Neuronal stem cell (in vitro differentiated cells): Measurements from ENCODE around the gene KLF11.

Experiments used
- DNase-seq: peaks from one replicate; pipeline ENCODE4 v3.0.0-alpha.2; 2013; ENCODE audit warnings: low spot score
- H2AFZ ChIP-seq: one replicate; pipeline ENCODE4 v1.6.1; 2013; ENCODE audit warnings: mild to moderate bottlenecking, low read length, inconsistent platforms
- H2AK5ac ChIP-seq: 2 replicates; pipeline ENCODE4 v1.6.1; 2013; ENCODE audit warnings: low read depth, mild to moderate bottlenecking, inconsistent platforms, low read length, moderate library complexity, mixed read lengths
- H2BK120ac ChIP-seq: 2 replicates; pipeline ENCODE4 v1.6.1; 2013; ENCODE audit warnings: low read depth, mild to moderate bottlenecking, inconsistent platforms, low read length, moderate library complexity, mixed read lengths
- H2BK12ac ChIP-seq: one replicate; pipeline ENCODE4 v1.6.1; 2013; ENCODE audit warnings: low read length, inconsistent platforms
- H2BK15ac ChIP-seq: 2 replicates; pipeline ENCODE4 v1.6.1; 2013; ENCODE audit warnings: mild to moderate bottlenecking, low read length, inconsistent platforms, mixed read lengths
- H2BK5ac ChIP-seq: one replicate; pipeline ENCODE4 v1.6.1; 2013; ENCODE audit warnings: inconsistent platforms, mild to moderate bottlenecking, low read length, moderate library complexity
- H3K14ac ChIP-seq: one replicate; pipeline ENCODE4 v1.6.1; 2013; ENCODE audit warnings: low read length, inconsistent platforms
- H3K18ac ChIP-seq: 2 replicates; pipeline ENCODE4 v1.6.1; 2013; ENCODE audit warnings: low read length, inconsistent platforms
- H3K23ac ChIP-seq: 2 replicates; pipeline ENCODE4 v1.6.1; 2013; ENCODE audit warnings: low read depth, mild to moderate bottlenecking, mixed read lengths, low read length, inconsistent platforms; ENCODE audit not compliant: poor library complexity
- H3K27ac ChIP-seq: replicated peaks from 3 replicates; pipeline ENCODE4 v1.5.1; 2013; ENCODE audit warnings: low read length, inconsistent platforms
- H3K27me3 ChIP-seq, 3 experiments: 2 replicates each; pipeline ENCODE4 v1.6.1; 2013; ENCODE audit warnings: low read length in 3 of 3, mild to moderate bottlenecking in 2 of 3, inconsistent platforms in 1 of 3, low read depth in 1 of 3, mixed read lengths in 1 of 3, moderate library complexity in 1 of 3; ENCODE audit not compliant: control insufficient read depth in 3 of 3, insufficient read depth in 3 of 3
- H3K36me3 ChIP-seq, 2 donors: replicated peaks in 1 of 2; 2 replicates each; pipeline ENCODE4 v1.6.1; 2013; ENCODE audit warnings: low read length in 2 of 2; ENCODE audit not compliant: control insufficient read depth in 2 of 2, insufficient read depth in 2 of 2
- H3K4ac ChIP-seq: 2 replicates; pipeline ENCODE4 v1.6.1; 2013; ENCODE audit warnings: inconsistent platforms, mild to moderate bottlenecking, low read length, moderate library complexity
- H3K4me1 ChIP-seq, 2 donors: 1 replicate in 1 of 2; 2 replicates in 1 of 2; pipeline ENCODE4 v1.6.1; 2013; ENCODE audit warnings: low read length in 2 of 2, low read depth in 1 of 2; ENCODE audit not compliant: control insufficient read depth in 2 of 2, insufficient read depth in 1 of 2
- H3K4me2 ChIP-seq: one replicate; pipeline ENCODE4 v1.6.1; 2013; ENCODE audit warnings: mild to moderate bottlenecking, low read length, inconsistent platforms; ENCODE audit not compliant: insufficient read depth, poor library complexity, severe bottlenecking
- H3K4me3 ChIP-seq, 2 donors: 2 replicates each; pipeline ENCODE4 v1.5.1; 2013; ENCODE audit warnings: low read length in 2 of 2, mild to moderate bottlenecking in 2 of 2, inconsistent platforms in 1 of 2, moderate library complexity in 1 of 2
- H3K79me1 ChIP-seq: one replicate; pipeline ENCODE4 v1.6.1; 2013; ENCODE audit warnings: low read depth, mild to moderate bottlenecking, inconsistent platforms, low read length, moderate library complexity
- H3K9ac ChIP-seq: one replicate; pipeline ENCODE4 v1.6.1; 2013; ENCODE audit warnings: mild to moderate bottlenecking, low read depth, low read length, inconsistent platforms; ENCODE audit not compliant: poor library complexity
- H3K9me3 ChIP-seq, 2 donors: replicated peaks in 1 of 2; 2 replicates each; pipeline versions ENCODE3 to v1.6.1; 2013; ENCODE audit warnings: low read length in 2 of 2, mild to moderate bottlenecking in 2 of 2, inconsistent platforms in 1 of 2, low read depth in 1 of 2, mixed read lengths in 1 of 2, moderate library complexity in 1 of 2; ENCODE audit not compliant: control insufficient read depth in 2 of 2, insufficient read depth in 1 of 2
- H4K8ac ChIP-seq: one replicate; pipeline ENCODE4 v1.6.1; 2013; ENCODE audit warnings: low read depth, mild to moderate bottlenecking, inconsistent platforms, low read length, moderate library complexity
- H4K91ac ChIP-seq: one replicate; pipeline ENCODE4 v1.6.1; 2013; ENCODE audit warnings: low read length, low read depth, mild to moderate bottlenecking, inconsistent platforms; ENCODE audit not compliant: poor library complexity
- WGBS, 2 donors: extraction: QIAGEN DNeasy Blood & Tissue Kit; methylation state at CpG; one replicate each; pipeline ENCODE4 v1.1.7; 2013; ENCODE audit warnings: missing lambda C conversion rate in 2 of 2, mixed read lengths in 1 of 2; ENCODE audit not compliant: insufficient read length in 2 of 2, insufficient replicate concordance in 1 of 2; ENCODE audit errors: extremely low coverage in 2 of 2; 5-methylcytosine and 5-hydroxymethylcytosine counted together

Gene KLF11

GRCh38 chr2:10027660-10028330 lies 15.6 kb upstream of the KLF11 start:
- Histone ChIP-seq H3K9ac (peak overlapping the region; percentile 51), H2BK5ac (peak overlapping the region; percentile 42), H2BK15ac (peak overlapping the region; percentile 83), H3K79me1 (no peaks in the 10 kb centered on the region), H2AFZ (peak overlapping the region; percentile 92), H3K18ac (peak overlapping the region; percentile 15), H4K91ac (no peak overlapping the region), H2BK120ac (no peak overlapping the region), H3K14ac (peak overlapping the region; percentile 75), H3K4me3 (no peak overlapping the region), H3K36me3 (no peaks in the 10 kb centered on the region), H3K4me2 (no peak overlapping the region), H3K27ac (no peak overlapping the region), H2BK12ac (no peak overlapping the region), H3K9me3 (peaks cover 0 to 1% of the 10 kb centered on the region in 2 donors), H3K4ac (no peak overlapping the region), H4K8ac (no peak overlapping the region), H3K23ac (no peak overlapping the region), H2AK5ac (peak overlapping the region; percentile 88), H3K4me1 (peaks cover 13 to 23% of the 10 kb centered on the region in 2 donors), H3K27me3 (no peaks in the 10 kb centered on the region)
- no CpG with 5 or more reads among the region's 16 CpGs for WGBS, 2 donors
- DNase-seq: no peak

- H2AK5ac ChIP-seq: peak overlapping the region; percentile 88
- H3K14ac ChIP-seq: no peak overlapping the region
- no peak overlapping the region for H3K9ac ChIP-seq
- no peak overlapping the region for H2BK12ac ChIP-seq
- H3K36me3 ChIP-seq: no peaks in the 10 kb centered on the region
- H2AFZ ChIP-seq: peak overlapping the region; percentile 92
- DNase-seq: no peak
- H3K27ac ChIP-seq: no peak overlapping the region
- H3K18ac ChIP-seq: peak overlapping the region; percentile 89
- peaks cover 13 to 23% of the 10 kb centered on the region in 2 donors for H3K4me1 ChIP-seq
- H2BK15ac ChIP-seq: peak overlapping the region; percentile 0
- no CpG with 5 or more reads among the region's 16 CpGs for WGBS, 2 donors
- H2BK120ac ChIP-seq: no peak overlapping the region
- peak overlapping the region; percentile 42 for H2BK5ac ChIP-seq
- H3K23ac ChIP-seq: no peak overlapping the region
- H3K9me3 ChIP-seq: peaks cover 0 to 1% of the 10 kb centered on the region in 2 donors
- no peak overlapping the region for H3K4me2 ChIP-seq
- H3K4me3 ChIP-seq: no peak overlapping the region
- H4K8ac ChIP-seq: no peak overlapping the region
- no peaks in the 10 kb centered on the region for H3K79me1 ChIP-seq
- H3K27me3 ChIP-seq: peaks cover 0 to 5% (median 0%) of the 10 kb centered on the region in 3 experiments
- no peak overlapping the region for H4K91ac ChIP-seq
- no peak overlapping the region for H3K4ac ChIP-seq
These were observed 14.9 kb upstream of the KLF11 start for GRCh38 chr2:10028407-10028987.

DNA sequence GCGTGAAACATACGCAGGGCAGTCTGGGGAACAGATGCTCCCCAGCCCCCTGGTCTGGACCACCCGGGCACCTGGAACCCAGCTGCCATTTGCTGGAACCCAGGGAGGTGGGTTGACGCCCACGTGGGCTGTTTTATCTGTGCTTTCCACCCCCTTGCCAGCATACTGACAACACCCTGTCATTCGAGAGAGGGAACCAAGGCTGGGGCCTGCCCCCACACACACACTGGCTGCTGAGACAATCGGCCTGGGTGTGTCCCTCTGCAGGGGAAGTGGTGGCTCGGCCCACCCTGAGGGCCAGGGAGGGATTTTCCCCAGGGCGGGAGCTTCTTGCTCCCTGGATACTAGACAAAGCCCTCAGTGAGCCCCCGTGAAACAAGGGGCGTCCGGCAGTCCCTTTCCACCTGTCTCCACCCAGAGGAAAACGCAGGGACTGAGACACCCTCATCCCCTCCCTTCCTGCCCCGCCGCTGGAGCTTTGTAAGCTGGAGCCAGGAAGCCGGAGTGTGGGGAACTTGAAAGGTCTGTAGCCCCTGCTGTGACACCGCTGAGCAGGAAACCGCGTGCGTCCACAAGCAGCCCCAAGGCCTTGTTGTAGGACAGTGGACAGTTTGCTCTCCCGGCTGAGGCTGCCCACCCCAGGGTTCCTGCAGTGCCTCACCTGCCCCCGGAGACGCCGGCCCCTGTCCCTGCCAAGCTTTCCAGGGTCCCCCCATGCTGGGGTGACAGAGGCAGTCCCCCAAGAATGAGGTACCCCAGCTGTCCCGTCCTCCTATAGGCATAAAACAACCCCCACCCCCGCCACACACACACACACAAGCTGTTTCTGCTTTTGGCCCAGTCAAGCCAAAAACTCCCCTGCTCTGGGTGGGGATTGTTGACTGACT lies 14.1 kb upstream of the KLF11 start:
- Histone ChIP-seq H3K4ac (peak overlapping the region; percentile 81), H3K4me1 (peaks cover 13 to 23% of the 10 kb centered on the region in 2 donors), H4K8ac (no peak overlapping the region), H3K4me3 (peak overlapping the region in 1 of 2 donors; percentile 15), H2BK12ac (no peak overlapping the region), H3K36me3 (no peaks in the 10 kb centered on the region), H3K9me3 (peaks cover 0 to 1% of the 10 kb centered on the region in 2 donors), H3K23ac (no peak overlapping the region), H3K18ac (peak overlapping the region; percentile 89), H3K14ac (no peak overlapping the region), H2AFZ (peak overlapping the region; percentile 92), H3K27ac (no peak overlapping the region), H2BK5ac (no peak overlapping the region), H3K9ac (no peak overlapping the region), H4K91ac (no peak overlapping the region), H3K4me2 (no peak overlapping the region), H3K79me1 (no peaks in the 10 kb centered on the region), H2AK5ac (peak overlapping the region; percentile 89), H2BK15ac (peak overlapping the region; percentile 0), H3K27me3 (peaks cover 0 to 6% (median 0%) of the 10 kb centered on the region in 3 experiments), H2BK120ac (peak overlapping the region; percentile 61)
- no peak for DNase-seq
- WGBS, 2 donors: no CpG with 5 or more reads among the region's 26 CpGs

DNA sequence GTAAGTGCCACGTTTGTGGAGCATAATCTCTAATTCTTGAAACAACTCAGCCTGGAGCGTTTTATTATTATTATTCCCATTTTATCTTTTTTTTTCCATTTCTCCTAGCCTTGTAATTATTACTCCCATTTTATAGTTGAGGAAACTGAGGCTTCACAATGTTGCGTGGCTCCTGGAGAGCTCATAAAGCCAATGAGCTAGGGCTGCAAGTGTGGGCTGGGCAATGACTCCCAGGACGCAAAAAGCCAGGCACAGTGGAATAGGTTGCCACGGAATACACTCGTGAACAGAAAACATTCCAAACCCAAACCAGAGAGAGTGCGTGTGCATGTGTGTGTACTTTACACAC lies 13.5 kb upstream of the KLF11 start:
- H4K91ac ChIP-seq: no peak overlapping the region
- H2AFZ ChIP-seq: peak overlapping the region; percentile 90
- no peak overlapping the region for H4K8ac ChIP-seq
- H3K36me3 ChIP-seq: no peaks in the 10 kb centered on the region
- H2AK5ac ChIP-seq: no peak overlapping the region
- no peaks in the 10 kb centered on the region for H3K79me1 ChIP-seq
- H3K4me2 ChIP-seq: no peak overlapping the region
- no peak overlapping the region for H2BK5ac ChIP-seq
- no peak overlapping the region for H3K14ac ChIP-seq
- peaks cover 13 to 23% of the 10 kb centered on the region in 2 donors for H3K4me1 ChIP-seq
- H3K9ac ChIP-seq: no peak overlapping the region
- no peak overlapping the region for H3K23ac ChIP-seq
- no peak overlapping the region for H2BK15ac ChIP-seq
- peaks cover 0 to 1% of the 10 kb centered on the region in 2 donors for H3K9me3 ChIP-seq
- H3K18ac ChIP-seq: no peak overlapping the region
- H3K4me3 ChIP-seq: no peak overlapping the region
- H3K27ac ChIP-seq: no peak overlapping the region
- H2BK12ac ChIP-seq: no peak overlapping the region
- no CpG with 5 or more reads among the region's 7 CpGs for WGBS, 2 donors
- H3K4ac ChIP-seq: no peak overlapping the region
- H3K27me3 ChIP-seq: peaks cover 0 to 6% (median 0%) of the 10 kb centered on the region in 3 experiments
- no peak overlapping the region for H2BK120ac ChIP-seq
- no peak for DNase-seq
